ENCODE results near the gene BMP7.
"Not testable (repeated sequence)": the region's sequence is repeated elsewhere in the genome, so short reads cannot be mapped to it uniquely, and the experiment has no call there.

BMP7 gene

GRCh38 chr20:57243480-57244220 lies 22.8 kb downstream of the BMP7 start:
- no peak for DNase-seq (ENCODE audit: low spot score)
- TF ChIP-seq CTCF (IDR thresholded peaks at IDR 0.05): no peak
- no peak overlapping the region for H3K27ac ChIP-seq

GRCh38 chr20:57242414-57242813 lies 24.0 kb downstream of the BMP7 start:
- Histone ChIP-seq H3K27ac (no peak overlapping the region), H3K4me3 (no peak overlapping the region)
- no peak for DNase-seq (ENCODE audit: low spot score)

More at GRCh38 chr20:57243480-57244220, 22.8 kb downstream of the BMP7 start:
- no peak overlapping the region for H3K4me3 ChIP-seq

GRCh38 chr20:57241363-57241991 lies 25.0 kb downstream of the BMP7 start:
- DNase-seq (ENCODE audit: low spot score): no peak
- no peak for TF ChIP-seq CTCF (IDR thresholded peaks at IDR 0.05)
- Histone ChIP-seq H3K27ac (no peak overlapping the region), H3K4me3 (no peak overlapping the region)

More at GRCh38 chr20:57242414-57242813, 24.0 kb downstream of the BMP7 start:
- TF ChIP-seq CTCF (IDR thresholded peaks at IDR 0.05): no peak

- TF ChIP-seq CTCF (IDR thresholded peaks at IDR 0.05): no peak
- Histone ChIP-seq H3K27ac (no peak overlapping the region), H3K4me3 (no peak overlapping the region)
- DNase-seq (ENCODE audit: low spot score): no peak
Observed at GRCh38 chr20:57240581-57241362, 25.7 kb downstream of the BMP7 start.

- H3K27ac ChIP-seq; H3K4me3 ChIP-seq; DNase-seq (ENCODE audit: low spot score): not testable (repeated sequence)
Observed at GRCh38 chr20:57239725-57240124, 26.7 kb downstream of the BMP7 start.

- H3K27ac ChIP-seq; H3K4me3 ChIP-seq; DNase-seq (ENCODE audit: low spot score): not testable (repeated sequence)
Observed at GRCh38 chr20:57239324-57239723, 27.1 kb downstream of the BMP7 start.

- Histone ChIP-seq H3K27ac (no peak overlapping the region), H3K4me3 (no peak overlapping the region)
- TF ChIP-seq CTCF (IDR thresholded peaks at IDR 0.05): no peak
- no peak for DNase-seq (ENCODE audit: low spot score)
Observed at GRCh38 chr20:57238089-57238488, 28.4 kb downstream of the BMP7 start.
